Coronary artery (tissue), 2 donors: ENCODE results near the gene NOXA1.
"Not testable (repeated sequence)": the region's sequence is repeated elsewhere in the genome, so short reads cannot be mapped to it uniquely, and the experiment has no call there.

Source experiments
- DNase-seq: peaks from one replicate; pipeline ENCODE4 v3.0.0-alpha.2; 2017; ENCODE audit warnings: low spot score
- H3K27ac ChIP-seq, 2 donors: fragments of 200-600 bp; sonication (generic); one replicate each; pipeline ENCODE4 v1.5.1; 2016 to 2019
- H3K4me3 ChIP-seq: fragments of 200-600 bp; sonication (generic); 2 replicates; pipeline ENCODE4 v1.5.1; 2016; ENCODE audit warnings: mild to moderate bottlenecking, moderate library complexity
- CTCF ChIP-seq: fragments of 200-600 bp; sonication (generic); IDR thresholded peaks from one replicate; pipeline ENCODE4 v1.5.1; 2019; ENCODE audit warnings: antibody characterized with exemption

Gene NOXA1

GRCh38 chr9:137464291-137464999 is 41.3 kb downstream of the NOXA1 start:
- no peak overlapping the region for H3K4me3 ChIP-seq
- no peak for TF ChIP-seq CTCF
- H3K27ac ChIP-seq: no peak overlapping the region
- DNase-seq: peak; percentile 65

DNA sequence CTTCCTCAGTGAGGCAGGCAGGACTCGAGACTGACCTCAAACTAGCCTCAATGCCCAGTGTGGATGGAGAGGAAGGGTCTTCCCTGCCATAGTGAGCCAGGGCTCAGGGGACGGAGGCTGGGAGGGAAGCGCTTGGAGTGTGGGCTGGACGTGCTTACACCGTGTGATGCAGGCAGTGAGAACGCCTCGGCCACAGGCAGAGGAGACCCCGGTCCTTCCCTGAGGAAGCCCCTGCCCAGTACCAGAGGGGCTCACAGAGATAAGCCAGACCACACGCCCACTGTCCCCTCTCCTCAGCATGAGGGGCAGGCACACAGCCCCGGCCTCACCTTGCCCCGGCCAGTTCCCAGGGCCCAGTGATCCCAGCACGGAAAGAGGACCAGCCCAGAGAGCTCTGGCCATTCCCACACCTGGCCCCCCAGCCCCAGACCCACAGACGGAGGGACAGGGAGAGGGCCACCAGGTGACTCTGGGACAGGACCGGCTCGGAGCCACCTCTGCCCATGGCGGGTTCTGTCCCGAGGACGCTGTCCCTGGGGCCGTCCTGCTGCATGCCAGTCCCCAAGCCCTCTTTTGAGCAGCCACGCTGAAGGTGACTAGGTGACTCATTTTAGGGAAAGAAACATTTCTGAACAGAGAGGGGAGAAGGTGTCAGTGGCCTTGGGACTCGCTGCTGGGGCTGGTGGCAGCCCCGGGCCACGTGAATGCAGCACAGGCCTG is 42.0 kb downstream of the NOXA1 start:
- H3K27ac ChIP-seq: no peak overlapping the region
- TF ChIP-seq CTCF: no peak
- no peak overlapping the region for H3K4me3 ChIP-seq
- peak; percentile 60 for DNase-seq

DNA sequence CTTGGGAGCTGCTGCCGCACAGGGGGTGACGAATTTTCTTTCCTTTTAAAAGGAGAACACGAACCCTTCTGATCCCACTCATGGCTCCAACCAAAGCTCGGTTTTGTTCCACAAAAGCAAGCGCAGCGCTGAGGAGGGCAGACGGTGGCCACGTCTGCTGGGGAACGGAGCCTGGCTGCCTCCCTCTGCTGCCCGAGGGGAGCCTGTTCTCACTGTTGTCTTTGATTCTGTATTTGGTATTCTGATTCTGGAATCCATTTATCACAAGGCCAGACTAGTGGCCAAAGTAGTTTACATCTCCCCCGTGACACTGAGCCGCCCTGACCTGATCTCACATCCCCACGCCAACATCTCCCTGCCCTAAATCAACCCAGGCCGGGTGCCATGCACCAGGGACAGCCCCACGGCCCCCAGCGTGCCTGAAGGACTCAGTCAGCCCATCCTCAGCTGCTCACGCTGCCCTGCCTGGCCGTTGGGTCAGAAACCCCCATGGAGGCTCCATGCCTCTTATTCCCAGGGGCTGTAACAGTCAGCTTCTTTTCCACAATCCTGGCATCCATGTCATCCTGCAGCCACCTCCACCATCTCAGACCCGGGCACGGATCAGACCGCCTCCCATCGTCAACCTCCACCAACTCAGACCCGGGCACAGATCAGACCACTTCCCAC is 42.7 kb downstream of the NOXA1 start:
- Histone ChIP-seq H3K4me3 (no peak overlapping the region), H3K27ac (no peak overlapping the region)
- peak; percentile 49 for DNase-seq
- TF ChIP-seq CTCF: no peak

DNA sequence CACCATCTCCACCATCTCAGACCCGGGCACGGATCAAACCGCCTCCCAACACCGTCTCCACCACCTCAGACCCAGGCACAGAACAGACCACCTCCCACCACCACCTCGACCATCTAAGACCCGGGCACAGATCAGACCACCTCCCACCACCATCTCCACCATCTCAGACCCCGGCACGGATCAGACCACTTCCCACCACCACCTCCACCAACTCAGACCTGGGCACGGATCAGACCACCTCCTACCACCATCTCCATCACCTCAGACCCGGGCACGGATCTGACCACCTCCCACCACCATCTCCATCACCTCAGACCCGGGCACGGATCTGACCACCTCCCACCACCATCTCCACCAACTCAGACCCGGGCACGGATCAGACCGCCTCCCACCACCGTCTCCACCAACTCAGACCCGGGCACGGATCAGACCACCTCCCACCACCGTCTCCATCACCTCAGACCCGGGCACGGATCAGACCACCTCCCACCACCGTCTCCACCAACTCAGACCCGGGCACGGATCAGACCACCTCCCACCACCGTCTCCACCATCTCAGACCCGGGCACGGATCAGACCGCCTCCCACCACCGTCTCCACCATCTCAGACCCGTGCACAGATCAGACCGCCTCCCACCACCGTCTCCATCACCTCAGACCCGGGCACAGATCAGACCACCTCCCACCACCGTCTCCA is 43.3 kb downstream of the NOXA1 start:
- peak; percentile 38 for DNase-seq
- H3K4me3 ChIP-seq, H3K27ac ChIP-seq: not testable (repeated sequence)

DNA sequence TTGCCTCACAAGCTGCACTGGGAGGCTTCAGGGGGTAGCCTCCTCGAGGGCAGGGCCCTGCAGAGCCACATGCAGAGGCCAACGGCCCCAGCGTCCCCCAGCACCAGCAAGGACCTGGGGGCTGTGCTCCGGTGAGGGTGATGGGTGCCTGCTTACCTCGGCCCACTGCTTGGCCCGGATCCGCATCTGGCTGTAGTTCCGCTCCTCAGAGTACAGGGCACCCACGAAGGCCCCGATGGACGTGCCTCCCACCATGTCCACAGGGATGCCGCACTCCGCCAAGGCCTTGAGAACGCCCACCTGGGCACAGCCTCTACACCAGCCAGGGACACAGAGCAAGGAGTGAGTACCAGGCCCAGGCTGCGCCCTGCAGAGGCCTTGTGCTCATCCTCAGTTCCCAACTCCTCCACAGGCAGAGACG is 44.0 kb downstream of the NOXA1 start:
- no peak for TF ChIP-seq CTCF
- Histone ChIP-seq H3K27ac (no peak overlapping the region), H3K4me3 (no peak overlapping the region)
- DNase-seq: peak; percentile 52

DNA sequence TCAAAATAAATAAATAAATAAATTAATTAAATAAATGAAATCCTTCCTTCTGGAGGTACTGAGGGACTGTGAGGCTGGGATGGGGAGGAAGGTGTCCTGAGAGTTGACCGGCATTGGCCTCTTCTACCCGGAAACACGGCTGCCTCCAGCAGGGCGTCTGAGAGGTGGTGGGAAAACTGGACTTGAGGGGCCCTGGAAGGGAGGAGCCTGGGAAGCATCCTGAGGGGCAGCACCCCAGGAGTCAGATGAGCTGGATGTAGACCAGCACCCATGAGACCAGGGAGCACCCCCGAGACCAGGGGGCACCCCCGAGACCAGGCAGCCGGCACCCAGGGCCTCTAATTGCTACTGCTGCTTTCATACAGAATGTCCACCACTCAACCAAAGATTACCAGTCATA is 44.7 kb downstream of the NOXA1 start:
- no peak for DNase-seq
- Histone ChIP-seq H3K4me3 (no peak overlapping the region), H3K27ac (no peak overlapping the region)
- TF ChIP-seq CTCF: no peak

GRCh38 chr9:137470785-137471184 is 47.6 kb downstream of the NOXA1 start:
- H3K4me3 ChIP-seq: no peak overlapping the region
- H3K27ac ChIP-seq: no peak overlapping the region
- no peak for TF ChIP-seq CTCF
- no peak for DNase-seq
